Choroid plexus epithelial cell (primary cell): Measurements from ENCODE around the gene ADRA2B.
"Not testable (repeated sequence)": the region's sequence is repeated elsewhere in the genome, so short reads cannot be mapped to it uniquely, and the experiment has no call there.

Experiments
- DNase-seq: peaks from one replicate; pipeline ENCODE4 v3.0.0-alpha.2; 2010; ENCODE audit warnings: low read depth
- H3K4me3 ChIP-seq: 2 replicates; pipeline ENCODE4 v1.5.1; 2011; ENCODE audit warnings: low read depth, mild to moderate bottlenecking, control low read depth, low read length, moderate library complexity
- CTCF ChIP-seq: conservative IDR thresholded peaks from 2 replicates; pipeline ENCODE4 v1.5.1; 2011; ENCODE audit warnings: low read depth, mild to moderate bottlenecking, control low read depth, inconsistent platforms, low read length, moderate library complexity

ADRA2B gene

DNA sequence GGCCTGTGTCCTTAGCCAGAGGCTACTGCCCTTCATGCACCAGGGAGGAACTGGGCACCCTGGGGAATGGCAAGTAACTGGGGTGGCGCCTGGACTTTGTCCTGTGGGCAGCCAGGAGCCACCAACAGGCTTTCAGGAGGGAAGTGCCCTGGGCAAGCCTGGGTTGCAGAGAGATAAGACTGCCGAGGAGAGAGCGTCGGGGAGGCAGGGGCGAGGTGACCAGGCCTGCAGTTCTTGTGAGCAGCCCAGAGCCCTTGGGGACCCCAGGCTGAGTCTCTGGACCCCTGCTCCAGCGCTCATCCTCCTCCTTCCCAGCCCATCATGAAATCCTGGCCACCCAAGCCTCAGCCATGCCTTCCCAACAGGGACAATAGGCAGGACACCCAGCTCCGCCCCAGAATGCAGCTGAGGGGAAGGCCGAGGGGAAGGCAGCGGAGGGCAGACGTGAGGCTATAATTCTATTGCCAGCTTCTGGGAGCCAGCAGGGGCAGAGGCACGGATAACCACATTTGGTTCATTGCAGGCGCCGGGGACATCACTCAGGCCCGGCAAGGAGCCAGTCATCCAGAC is 25.1 kb downstream of the ADRA2B start:
- no peak for TF ChIP-seq CTCF
- no peak for DNase-seq
- no peak overlapping the region for H3K4me3 ChIP-seq

DNA sequence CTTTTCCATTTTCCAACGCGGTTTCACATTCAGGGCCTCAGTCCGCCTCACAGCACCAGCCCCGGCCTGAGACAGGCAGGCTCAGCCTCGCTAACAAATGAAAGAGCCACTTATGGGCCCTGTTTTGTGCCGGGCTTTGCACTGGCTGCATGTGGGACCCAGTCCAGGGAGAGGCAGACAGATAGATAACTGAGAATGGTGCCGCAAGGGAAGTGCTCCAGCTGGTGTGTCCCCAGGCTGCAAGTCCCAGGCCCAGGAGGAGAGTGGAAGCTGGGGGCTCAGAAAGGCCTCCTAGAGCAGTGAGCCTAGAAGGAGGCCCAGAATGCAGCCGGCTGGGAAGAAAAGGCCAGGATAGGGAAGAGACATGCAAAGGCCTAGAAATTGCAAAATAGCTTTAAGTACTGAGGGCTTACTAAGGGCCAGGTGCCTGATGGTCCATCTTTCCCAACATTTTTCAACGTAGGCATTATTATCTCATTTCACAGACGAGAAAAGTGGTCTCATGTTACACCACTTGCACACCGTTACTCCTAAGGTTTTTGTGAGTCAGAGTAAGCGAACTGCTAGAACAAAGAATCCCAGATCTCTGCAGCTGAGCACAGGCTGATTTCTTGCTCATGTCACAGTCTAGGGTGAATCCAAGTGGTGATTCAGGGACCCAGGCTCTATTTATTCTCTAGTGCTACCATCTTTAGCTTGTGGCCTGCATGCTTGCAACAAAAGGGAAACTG is 26.0 kb downstream of the ADRA2B start:
- H3K4me3 ChIP-seq, result no peak overlapping the region
- DNase-seq, result peak; percentile 42
- TF ChIP-seq CTCF, result no peak

DNA sequence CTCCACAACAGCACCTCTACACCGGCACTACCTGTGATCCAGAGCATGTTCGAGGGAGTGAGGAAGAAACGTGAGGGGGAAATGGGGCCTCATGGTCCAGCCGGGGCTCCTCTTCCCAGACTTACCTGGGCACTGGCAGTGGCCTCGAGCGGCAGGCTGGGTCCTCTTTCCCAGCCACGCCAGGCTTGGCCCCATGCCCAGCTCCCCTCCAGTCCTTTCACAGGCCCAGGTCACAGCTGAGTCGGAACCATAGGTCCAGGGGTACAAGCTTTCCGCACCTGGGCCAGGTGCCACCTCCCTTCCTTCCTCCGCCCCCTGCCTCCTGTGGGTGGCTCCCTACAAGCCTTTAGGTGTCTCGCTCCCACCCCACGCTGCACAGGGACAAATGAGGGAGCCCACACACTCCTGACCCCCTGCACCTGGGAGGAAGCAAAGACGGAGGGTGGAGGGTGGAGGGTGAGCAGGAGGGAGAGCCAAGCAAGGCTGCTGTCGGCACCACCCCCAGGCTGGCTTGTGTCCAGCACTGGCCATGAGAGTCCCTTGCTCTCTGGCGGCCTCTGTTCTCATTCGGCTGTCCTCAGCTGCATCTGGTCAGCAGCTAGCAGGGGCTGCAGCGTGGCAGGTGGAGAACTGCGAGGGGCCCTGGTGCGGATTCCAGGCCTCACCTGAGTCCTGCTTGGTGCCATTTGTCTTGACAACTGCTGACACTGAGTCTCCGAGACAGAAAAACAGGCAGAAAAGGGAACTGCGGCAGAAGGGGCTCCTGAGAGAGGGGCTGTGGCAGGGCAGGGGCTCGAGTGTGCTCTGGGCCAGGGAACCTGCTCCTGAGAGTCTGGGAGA is 26.8 kb downstream of the ADRA2B start:
- no peak overlapping the region for H3K4me3 ChIP-seq
- TF ChIP-seq CTCF, result no peak
- no peak for DNase-seq

- DNase-seq, result no peak
- no peak for TF ChIP-seq CTCF
- no peak overlapping the region for H3K4me3 ChIP-seq
These were observed 27.7 kb downstream of the ADRA2B start for GRCh38 chr2:96088340-96089335.

- no peak overlapping the region for H3K4me3 ChIP-seq
- DNase-seq, result no peak
- TF ChIP-seq CTCF, result no peak
These were observed 29.2 kb downstream of the ADRA2B start for GRCh38 chr2:96087130-96087529.

DNA sequence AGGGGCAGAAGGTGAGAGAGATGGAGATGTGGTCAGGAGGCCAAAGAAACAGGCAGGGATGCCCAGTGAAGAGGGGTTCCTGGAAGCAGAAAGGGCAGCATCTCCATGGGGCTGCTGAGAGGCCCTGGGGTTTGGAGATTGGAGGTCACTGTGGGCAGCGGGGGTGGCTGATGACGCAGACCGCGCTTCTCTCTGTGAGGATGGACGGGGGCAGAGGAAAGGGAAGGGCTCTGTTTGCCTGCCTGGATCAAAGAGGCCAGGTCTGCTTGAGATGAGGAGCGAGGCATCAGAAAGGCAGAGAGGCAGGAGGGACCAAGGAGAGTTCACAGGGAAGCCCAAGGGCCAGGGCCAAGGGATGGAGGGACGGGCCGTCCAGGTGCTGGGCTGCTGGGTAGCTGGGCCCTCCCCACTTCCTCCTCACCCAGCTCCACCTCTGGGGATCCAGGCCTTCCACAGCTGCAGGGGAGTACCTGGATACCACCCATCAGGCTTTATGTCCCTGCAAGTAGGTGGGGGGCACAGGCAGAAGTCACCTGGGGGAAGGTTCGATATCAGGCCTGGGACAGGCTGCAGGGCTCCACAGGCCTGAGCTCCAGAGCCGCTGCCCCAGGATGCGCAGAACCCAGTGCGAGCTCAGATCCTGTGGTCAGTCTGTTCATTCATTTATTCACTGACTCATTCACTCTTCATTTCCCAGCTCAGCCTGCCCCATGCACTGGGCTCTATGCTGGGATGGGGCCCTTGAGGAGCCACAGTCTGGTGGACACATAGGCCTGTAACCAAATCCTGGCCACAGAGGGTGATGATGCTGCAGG is 30.6 kb downstream of the ADRA2B start:
- DNase-seq, result no peak
- no peak for TF ChIP-seq CTCF
- H3K4me3 ChIP-seq, result no peak overlapping the region

GRCh38 chr2:96084858-96085518 is 31.4 kb downstream of the ADRA2B start:
- DNase-seq, H3K4me3 ChIP-seq: not testable (repeated sequence)
